HG03575 (cell line): ENCODE measurements around the gene CMSS1.

Source experiments
- ATAC-seq: cut with Tn5 transposase; IDR thresholded peaks from one replicate; pipeline ENCODE4 v1.9.1; 2021; ENCODE audit not compliant: unreplicated experiment, insufficient number of reproducible peaks, low FRiP score; ENCODE audit errors: extremely low read depth

The CMSS1 gene

GRCh38 chr3:100001526-100002270 lies 184.0 kb downstream of the CMSS1 start:
- ATAC-seq = no peak

GRCh38 chr3:100002599-100003350 lies 185.1 kb downstream of the CMSS1 start:
- ATAC-seq = no peak

GRCh38 chr3:100003609-100004503 lies 186.2 kb downstream of the CMSS1 start:
- ATAC-seq = no peak

GRCh38 chr3:100004931-100005330 lies 187.3 kb downstream of the CMSS1 start:
- ATAC-seq = no peak

GRCh38 chr3:100005665-100006393 lies 188.2 kb downstream of the CMSS1 start:
- no peak for ATAC-seq

- no peak for ATAC-seq
Measured at GRCh38 chr3:100006570-100007271, 189.1 kb downstream of the CMSS1 start.

- ATAC-seq = no peak
Measured at GRCh38 chr3:100007313-100007712, 189.7 kb downstream of the CMSS1 start.

- no peak for ATAC-seq
Measured at GRCh38 chr3:100008081-100008698, 190.5 kb downstream of the CMSS1 start.

- ATAC-seq = no peak
Measured at GRCh38 chr3:100009276-100010086, 191.8 kb downstream of the CMSS1 start.

GRCh38 chr3:100010087-100010417 lies 192.4 kb downstream of the CMSS1 start:
- ATAC-seq = no peak

- ATAC-seq = no peak
Measured at GRCh38 chr3:100018806-100019205, 201.1 kb downstream of the CMSS1 start.

GRCh38 chr3:100019719-100020118 lies 202.1 kb downstream of the CMSS1 start:
- ATAC-seq = no peak

GRCh38 chr3:100020876-100021644 lies 203.4 kb downstream of the CMSS1 start:
- no peak for ATAC-seq

GRCh38 chr3:100022506-100022905 lies 204.8 kb downstream of the CMSS1 start:
- no peak for ATAC-seq

GRCh38 chr3:100023150-100023549 lies 205.5 kb downstream of the CMSS1 start:
- ATAC-seq = no peak

- no peak for ATAC-seq
Measured at GRCh38 chr3:100023595-100023994, 205.9 kb downstream of the CMSS1 start.
